ENCODE measurements around the gene PYURF. TPM values are rescaled to one million over a fixed set of nuclear protein-coding genes. Genes with fewer than 3 reads are reported as not detected.

PYURF gene
- total RNA-seq, 1 donor from 2014 or later: 64.3 TPM

DNA sequence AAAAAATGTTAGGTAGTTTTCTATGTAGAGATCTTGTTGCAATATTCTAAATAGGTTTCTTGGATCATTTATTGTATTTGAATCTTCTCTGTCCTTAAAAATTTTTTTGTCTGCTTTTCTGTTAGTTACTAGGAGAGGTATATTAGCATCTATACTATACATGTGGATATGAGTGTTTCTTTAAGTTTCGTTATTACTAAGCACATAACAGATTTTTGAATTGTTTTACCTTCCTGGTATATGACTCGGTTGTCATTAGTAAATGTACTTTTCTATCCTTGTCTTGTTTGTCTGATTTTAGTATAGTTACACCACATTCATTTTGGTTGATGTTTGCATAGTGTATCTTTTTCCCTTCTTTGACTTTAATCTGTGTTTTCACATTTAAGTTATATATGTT, 20.2 kb downstream of the PYURF start:
- DNase-seq (ENCODE audit: low read depth, low spot score): no peak
- no peaks in the 10 kb centered on the region for H3K4me1 Mint-ChIP-seq
- no peak overlapping the region for H3K27ac Mint-ChIP-seq (ENCODE audit: unreplicated experiment)
- no peaks in the 10 kb centered on the region for H3K36me3 Mint-ChIP-seq (ENCODE audit: low read depth)
- TF ChIP-seq, protein P1, sequence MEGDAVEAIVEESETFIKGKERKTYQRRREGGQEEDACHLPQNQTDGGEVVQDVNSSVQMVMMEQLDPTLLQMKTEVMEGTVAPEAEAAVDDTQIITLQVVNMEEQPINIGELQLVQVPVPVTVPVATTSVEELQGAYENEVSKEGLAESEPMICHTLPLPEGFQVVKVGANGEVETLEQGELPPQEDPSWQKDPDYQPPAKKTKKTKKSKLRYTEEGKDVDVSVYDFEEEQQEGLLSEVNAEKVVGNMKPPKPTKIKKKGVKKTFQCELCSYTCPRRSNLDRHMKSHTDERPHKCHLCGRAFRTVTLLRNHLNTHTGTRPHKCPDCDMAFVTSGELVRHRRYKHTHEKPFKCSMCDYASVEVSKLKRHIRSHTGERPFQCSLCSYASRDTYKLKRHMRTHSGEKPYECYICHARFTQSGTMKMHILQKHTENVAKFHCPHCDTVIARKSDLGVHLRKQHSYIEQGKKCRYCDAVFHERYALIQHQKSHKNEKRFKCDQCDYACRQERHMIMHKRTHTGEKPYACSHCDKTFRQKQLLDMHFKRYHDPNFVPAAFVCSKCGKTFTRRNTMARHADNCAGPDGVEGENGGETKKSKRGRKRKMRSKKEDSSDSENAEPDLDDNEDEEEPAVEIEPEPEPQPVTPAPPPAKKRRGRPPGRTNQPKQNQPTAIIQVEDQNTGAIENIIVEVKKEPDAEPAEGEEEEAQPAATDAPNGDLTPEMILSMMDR (conservative IDR thresholded peaks at IDR 0.05): no peak
- H3K27me3 Mint-ChIP-seq (ENCODE audit: low read depth): no peaks in the 10 kb centered on the region
- no peaks in the 10 kb centered on the region for H3K9me3 Mint-ChIP-seq
- no peak overlapping the region for H3K4me3 Mint-ChIP-seq

GRCh38 chr4:88497859-88498409, 25.6 kb downstream of the PYURF start:
- Mint-ChIP-seq H3K27me3 (ENCODE audit: low read depth) (no peaks in the 10 kb centered on the region), H3K9me3 (no peaks in the 10 kb centered on the region), H3K36me3 (ENCODE audit: low read depth) (no peaks in the 10 kb centered on the region), H3K4me1 (no peaks in the 10 kb centered on the region), H3K27ac (ENCODE audit: unreplicated experiment) (no peak overlapping the region), H3K4me3 (no peak overlapping the region)
- DNase-seq (ENCODE audit: low read depth, low spot score): no peak
- TF ChIP-seq, protein P1 (conservative IDR thresholded peaks at IDR 0.05): no peak

DNA sequence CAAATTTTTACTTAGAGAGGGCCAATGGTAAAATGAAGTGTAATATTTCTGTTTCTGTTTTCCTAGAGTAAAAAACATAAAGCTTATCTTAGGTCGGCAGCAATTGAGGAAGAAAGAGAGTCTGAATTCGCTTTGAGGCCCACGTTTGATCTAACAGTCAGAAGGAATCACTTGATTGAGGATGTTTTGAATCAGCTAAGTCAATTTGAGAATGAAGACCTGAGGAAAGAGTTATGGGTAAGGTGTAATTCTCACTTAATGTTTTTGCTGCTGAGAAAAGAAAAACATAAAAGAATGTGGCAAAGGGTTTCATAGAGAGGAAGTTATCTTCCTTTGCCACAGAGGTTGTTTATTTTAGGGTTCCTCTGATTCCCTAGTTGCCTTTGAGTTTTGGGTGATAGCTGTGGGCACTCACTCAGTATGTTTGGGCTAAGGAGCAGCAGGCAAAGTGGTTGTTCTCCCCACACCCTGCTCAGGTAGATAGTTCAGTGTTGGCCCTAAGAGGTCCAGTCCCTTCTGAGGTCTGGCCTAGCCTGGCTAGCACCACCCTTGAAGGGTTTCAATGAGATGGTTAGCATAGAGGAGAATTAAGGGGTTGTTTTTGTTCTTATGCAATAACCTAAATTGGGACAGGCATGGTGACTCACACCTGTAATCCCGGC, 34.3 kb downstream of the PYURF start:
- H3K4me1 Mint-ChIP-seq: no peaks in the 10 kb centered on the region
- no peaks in the 10 kb centered on the region for H3K27me3 Mint-ChIP-seq (ENCODE audit: low read depth)
- no peak overlapping the region for H3K27ac Mint-ChIP-seq (ENCODE audit: unreplicated experiment)
- H3K4me3 Mint-ChIP-seq: no peak overlapping the region
- no peaks in the 10 kb centered on the region for H3K36me3 Mint-ChIP-seq (ENCODE audit: low read depth)
- DNase-seq (ENCODE audit: low read depth, low spot score): no peak
- no peaks in the 10 kb centered on the region for H3K9me3 Mint-ChIP-seq
- TF ChIP-seq, protein P1 (conservative IDR thresholded peaks at IDR 0.05): no peak

- H3K4me3 Mint-ChIP-seq: no peak overlapping the region
- peaks cover 2% of the 10 kb centered on the region for H3K9me3 Mint-ChIP-seq
- H3K27ac Mint-ChIP-seq (ENCODE audit: unreplicated experiment): no peak overlapping the region
Measured at GRCh38 chr4:88481537-88481936, 42.0 kb downstream of the PYURF start.

DNA sequence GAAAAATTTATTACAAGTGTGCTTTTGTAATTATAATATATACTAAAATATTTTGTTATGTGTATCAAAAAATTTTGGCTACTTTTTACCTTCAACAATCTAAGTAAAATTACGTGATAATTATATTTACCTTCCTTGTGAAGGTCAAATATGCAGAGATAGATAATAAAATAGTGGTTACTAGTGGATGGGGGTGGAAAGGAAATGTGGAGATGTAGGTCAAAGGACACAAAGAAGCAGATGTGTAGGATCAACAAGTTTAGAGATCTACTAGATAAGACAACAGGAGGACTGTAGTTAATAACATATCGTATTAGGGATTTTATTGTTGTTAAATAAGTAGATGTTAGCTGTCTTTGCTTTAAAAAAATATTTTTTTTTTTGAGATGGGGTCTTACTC, 45.3 kb downstream of the PYURF start:
- Mint-ChIP-seq H3K36me3 (ENCODE audit: low read depth) (no peaks in the 10 kb centered on the region), H3K27me3 (ENCODE audit: low read depth) (no peaks in the 10 kb centered on the region), H3K27ac (ENCODE audit: unreplicated experiment) (no peak overlapping the region), H3K4me1 (peaks cover 11% of the 10 kb centered on the region), H3K9me3 (peaks cover 2% of the 10 kb centered on the region), H3K4me3 (no peak overlapping the region)
- TF ChIP-seq, protein P1 (conservative IDR thresholded peaks at IDR 0.05): no peak
- DNase-seq (ENCODE audit: low read depth, low spot score): no peak

More at GRCh38 chr4:88481537-88481936, 42.0 kb downstream of the PYURF start:
- Mint-ChIP-seq H3K27me3 (ENCODE audit: low read depth) (no peaks in the 10 kb centered on the region), H3K36me3 (ENCODE audit: low read depth) (no peaks in the 10 kb centered on the region), H3K4me1 (no peaks in the 10 kb centered on the region)
- DNase-seq (ENCODE audit: low read depth, low spot score): no peak
- TF ChIP-seq, protein P1 (conservative IDR thresholded peaks at IDR 0.05): no peak
